ENCODE data around the gene SGPP2. TPM values are rescaled to one million over a fixed set of nuclear protein-coding genes. Genes with fewer than 3 reads are reported as not detected.

Gene SGPP2
- total and polyA plus RNA-seq, 2 of the 4 experiments (the other 2 are of a cell fraction): not detected

DNA sequence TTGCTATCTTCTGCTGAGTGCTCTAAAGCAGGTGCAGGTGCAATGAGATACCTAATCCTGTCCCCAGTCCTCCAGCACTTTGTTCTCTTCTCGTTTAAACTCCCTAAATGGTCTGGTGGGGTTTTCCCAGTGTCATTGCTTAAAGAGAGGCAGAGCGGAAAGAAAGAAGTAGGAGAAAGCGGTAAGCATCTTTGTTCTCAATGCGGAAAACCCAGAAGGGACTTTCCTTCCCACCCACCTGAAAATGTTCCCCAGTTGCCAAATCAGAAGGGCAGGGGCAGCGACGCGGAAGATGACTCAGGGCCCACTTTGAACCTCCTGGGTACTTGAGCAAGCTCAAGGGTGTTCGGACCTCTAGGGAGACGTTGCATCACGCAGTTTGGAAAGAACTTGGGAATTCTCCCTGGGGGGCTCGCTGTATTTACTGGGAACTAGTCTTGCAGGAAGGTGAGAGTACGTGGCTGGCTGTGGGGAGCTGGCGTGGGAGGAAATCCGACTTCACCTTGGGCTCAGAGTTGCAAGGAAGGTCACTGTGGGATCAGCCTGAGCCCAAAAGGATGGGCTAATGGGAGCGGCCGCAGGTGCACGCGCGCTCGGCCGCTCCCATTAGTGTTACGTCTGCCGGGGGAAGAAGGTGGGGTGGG lies 589 bp upstream of the SGPP2 start:
- no peaks in the 10 kb centered on the region for H3K36me3 ChIP-seq (ENCODE audit: control insufficient read depth, insufficient read depth, low read length)
- H2BK20ac ChIP-seq (ENCODE audit: low read depth, low read length): no peak overlapping the region
- ATAC-seq (ENCODE audit: low read depth) (no peak), DNase-seq (no peak)
- H2BK120ac ChIP-seq (ENCODE audit: low read depth, low read length): no peak overlapping the region
- H2AK9ac ChIP-seq (replicated peaks; ENCODE audit: low read depth, low read length, poor library complexity): no peak overlapping the region
- no peaks in the 10 kb centered on the region for H3K9me1 ChIP-seq (ENCODE audit: insufficient read depth, low read length)
- no peak overlapping the region for H3K56ac ChIP-seq (ENCODE audit: extremely low read depth, insufficient read depth, low read length)
- intact Hi-C loops (cut with micrococcal nuclease) (no loop called here), dilution Hi-C loops (cut with HindIII; ENCODE audit: low sequenced_read_pairs, unreplicated experiment) (no loop called here), in situ Hi-C loops (cut with MboI; ENCODE audit: low sequenced_read_pairs) (no loop called here)
- no peak overlapping the region for H4K8ac ChIP-seq (ENCODE audit: low read depth in 2 of 2, low read length in 2 of 2)
- peaks cover 29% of the 10 kb centered on the region for H3K27me3 ChIP-seq (ENCODE audit: control insufficient read depth, insufficient read depth, low read length)
- no peak overlapping the region for H2BK15ac ChIP-seq (ENCODE audit: low read depth, low read length)
- ChIA-PET CTCF (no interaction called here), POLR2A (ENCODE audit: unreplicated experiment) (no interaction called here)
- H3K23ac ChIP-seq (ENCODE audit: low read depth, low read length): no peak overlapping the region
- 20% methylated on average over 4 of the region's 23 CpGs; no CpG with 5 or more reads in 1 of the 2 experiments for WGBS, 2 experiments (ENCODE audit: extremely low coverage in 2 of 2, insufficient read length in 1 of 2)
- BruUV-seq (replicated peaks): no TSS peak
- no peak overlapping the region for H3K4ac ChIP-seq (ENCODE audit: low read depth, low read length)
- no peaks in the 10 kb centered on the region for H3K79me1 ChIP-seq (ENCODE audit: low read depth in 1 of 2, low read length in 2 of 2)
- no peak overlapping the region for H3K18ac ChIP-seq (ENCODE audit: low read depth, low read length)
- H3K14ac ChIP-seq (replicated peaks; ENCODE audit: low read depth, low read length): no peak overlapping the region
- no peak overlapping the region for H3K9ac ChIP-seq (ENCODE audit: low read depth, low read length)
- no peak overlapping the region for H3K4me3 ChIP-seq (ENCODE audit: insufficient read depth, low read depth, low read length)
- no peaks in the 10 kb centered on the region for H4K20me1 ChIP-seq (ENCODE audit: insufficient read depth, low read length)
- H2AK5ac ChIP-seq (ENCODE audit: low read depth, low read length): no peak overlapping the region
- no peaks in the 10 kb centered on the region; the same call in 1 of the 2 replicates for H3K9me3 ChIP-seq (ENCODE audit: control insufficient read depth, insufficient read depth, low read length)
- no peak overlapping the region for H3K4me2 ChIP-seq (ENCODE audit: low read depth, low read length)
- H3K27ac ChIP-seq (ENCODE audit: insufficient read depth, low read length): no peak overlapping the region
- H4K5ac ChIP-seq (ENCODE audit: low read depth, low read length): no peak overlapping the region
- no peaks in the 10 kb centered on the region; the same call in 1 of the 2 replicates for H3K4me1 ChIP-seq (ENCODE audit: control insufficient read depth, insufficient read depth, low read length)
- H2BK5ac ChIP-seq (ENCODE audit: low read depth, low read length, poor library complexity, severe bottlenecking): no peak overlapping the region
- no peak for TF ChIP-seq RFX5 (IDR thresholded peaks at IDR 0.05; ENCODE audit: low read depth, low read length)
- no peak for TF ChIP-seq MAZ (IDR thresholded peaks at IDR 0.05; ENCODE audit: borderline replicate concordance, low read depth, low read length)
- no peak for TF ChIP-seq MXI1 (IDR thresholded peaks at IDR 0.05; ENCODE audit: borderline replicate concordance, low read depth, low read length)
- no peak for TF ChIP-seq MAFK (IDR thresholded peaks at IDR 0.05; ENCODE audit: low read depth, low read length)
- H4K91ac ChIP-seq (ENCODE audit: insufficient read depth, low read depth, low read length): no peak overlapping the region
- no peak overlapping the region for H2AFZ ChIP-seq (replicated peaks; ENCODE audit: low read length, poor library complexity)

Data from IMR-90 (cell line).